Rectal smooth muscle tissue (tissue), 1 donor: ENCODE measurements around the gene TPCN1.
"Not testable (repeated sequence)": the region's sequence is repeated elsewhere in the genome, so short reads cannot be mapped to it uniquely, and the experiment has no call there.

Source experiments
- H3K27ac ChIP-seq: one replicate; pipeline ENCODE4 v1.7.0; 2013; ENCODE audit warnings: low read depth, low read length, inconsistent platforms
- H3K27me3 ChIP-seq: one replicate; pipeline ENCODE4 v1.7.0; 2013; ENCODE audit warnings: low read length; ENCODE audit not compliant: control insufficient read depth, insufficient read depth
- H3K36me3 ChIP-seq: one replicate; pipeline ENCODE4 v1.7.0; 2013; ENCODE audit warnings: low read length; ENCODE audit not compliant: control insufficient read depth, insufficient read depth
- H3K4me1 ChIP-seq: one replicate; pipeline ENCODE4 v1.7.0; 2013; ENCODE audit warnings: low read length; ENCODE audit not compliant: control insufficient read depth, insufficient read depth
- H3K4me3 ChIP-seq: one replicate; pipeline ENCODE4 v1.7.0; 2013; ENCODE audit warnings: low read length
- H3K9ac ChIP-seq: one replicate; pipeline ENCODE4 v1.7.0; 2013; ENCODE audit warnings: low read length

TPCN1 gene

GRCh38 chr12:113200021-113200797, 21.1 kb upstream of the TPCN1 start:
- no peaks in the 10 kb centered on the region for H3K36me3 ChIP-seq
- H3K4me1 ChIP-seq = no peaks in the 10 kb centered on the region
- no peak overlapping the region for H3K27ac ChIP-seq
- no peak overlapping the region for H3K9ac ChIP-seq
- H3K4me3 ChIP-seq = no peak overlapping the region
- H3K27me3 ChIP-seq = no peaks in the 10 kb centered on the region

- Histone ChIP-seq H3K27me3 (no peaks in the 10 kb centered on the region), H3K4me3 (no peak overlapping the region), H3K9ac (no peak overlapping the region), H3K4me1 (no peaks in the 10 kb centered on the region), H3K36me3 (no peaks in the 10 kb centered on the region), H3K27ac (no peak overlapping the region)
These were observed 19.8 kb upstream of the TPCN1 start for GRCh38 chr12:113201187-113202177.

- Histone ChIP-seq H3K27me3 (no peaks in the 10 kb centered on the region), H3K9ac (no peak overlapping the region), H3K27ac (no peak overlapping the region), H3K36me3 (no peaks in the 10 kb centered on the region), H3K4me3 (no peak overlapping the region), H3K4me1 (no peaks in the 10 kb centered on the region)
These were observed 18.8 kb upstream of the TPCN1 start for GRCh38 chr12:113202300-113203075.

GRCh38 chr12:113203852-113204760, 17.2 kb upstream of the TPCN1 start:
- no peak overlapping the region for H3K27ac ChIP-seq
- H3K4me3 ChIP-seq = no peak overlapping the region
- H3K27me3 ChIP-seq = no peaks in the 10 kb centered on the region
- no peak overlapping the region for H3K9ac ChIP-seq
- H3K4me1 ChIP-seq = no peaks in the 10 kb centered on the region
- H3K36me3 ChIP-seq = no peaks in the 10 kb centered on the region

GRCh38 chr12:113204804-113205203, 16.5 kb upstream of the TPCN1 start:
- Histone ChIP-seq H3K4me3 (no peak overlapping the region), H3K4me1 (no peaks in the 10 kb centered on the region), H3K27ac (no peak overlapping the region), H3K36me3 (no peaks in the 10 kb centered on the region), H3K27me3 (no peaks in the 10 kb centered on the region), H3K9ac (no peak overlapping the region)

- H3K36me3 ChIP-seq, H3K9ac ChIP-seq, H3K4me3 ChIP-seq, H3K27ac ChIP-seq, H3K4me1 ChIP-seq, H3K27me3 ChIP-seq: not testable (repeated sequence)
These were observed 14.5 kb upstream of the TPCN1 start for GRCh38 chr12:113206802-113207201.

- H3K27ac ChIP-seq = no peak overlapping the region
- no peaks in the 10 kb centered on the region for H3K4me1 ChIP-seq
- H3K9ac ChIP-seq = no peak overlapping the region
- no peaks in the 10 kb centered on the region for H3K36me3 ChIP-seq
- H3K4me3 ChIP-seq = no peak overlapping the region
- no peaks in the 10 kb centered on the region for H3K27me3 ChIP-seq
These were observed 13.6 kb upstream of the TPCN1 start for GRCh38 chr12:113207613-113208040.

GRCh38 chr12:113208041-113208934, 13.0 kb upstream of the TPCN1 start:
- Histone ChIP-seq H3K27me3 (no peaks in the 10 kb centered on the region), H3K36me3 (no peaks in the 10 kb centered on the region), H3K4me3 (no peak overlapping the region), H3K9ac (no peak overlapping the region), H3K27ac (no peak overlapping the region), H3K4me1 (no peaks in the 10 kb centered on the region)

GRCh38 chr12:113211160-113211559, 10.1 kb upstream of the TPCN1 start:
- no peaks in the 10 kb centered on the region for H3K36me3 ChIP-seq
- no peak overlapping the region for H3K4me3 ChIP-seq
- no peak overlapping the region for H3K9ac ChIP-seq
- no peaks in the 10 kb centered on the region for H3K27me3 ChIP-seq
- H3K27ac ChIP-seq = no peak overlapping the region
- no peaks in the 10 kb centered on the region for H3K4me1 ChIP-seq

- H3K27ac ChIP-seq = no peak overlapping the region
- no peak overlapping the region for H3K4me3 ChIP-seq
- H3K9ac ChIP-seq = no peak overlapping the region
- H3K27me3 ChIP-seq = no peaks in the 10 kb centered on the region
- no peaks in the 10 kb centered on the region for H3K4me1 ChIP-seq
- H3K36me3 ChIP-seq = no peaks in the 10 kb centered on the region
These were observed 6.3 kb upstream of the TPCN1 start for GRCh38 chr12:113214895-113215400.
